ENCODE data around the gene LRRK1.
A peak's percentile ranks its signal among the peaks of the same experiment; 100 is the strongest.

LRRK1 gene

GRCh38 chr15:100926258-100926657 is 7.1 kb downstream of the LRRK1 start:
- H3K4me3 ChIP-seq (ENCODE audit: low read depth, low read length): no peak overlapping the region
- TF ChIP-seq CTCF (IDR thresholded peaks at IDR 0.05; ENCODE audit: low read depth, low read length, missing control alignments): peak; percentile 70
- DNase-seq (ENCODE audit: low read depth): no peak

- no peak for DNase-seq (ENCODE audit: low read depth)
- no peak for TF ChIP-seq CTCF (IDR thresholded peaks at IDR 0.05; ENCODE audit: low read depth, low read length, missing control alignments)
- no peak overlapping the region for H3K4me3 ChIP-seq (ENCODE audit: low read depth, low read length)
Measured at GRCh38 chr15:100926971-100927756, 8.0 kb downstream of the LRRK1 start.

- H3K4me3 ChIP-seq (ENCODE audit: low read depth, low read length): no peak overlapping the region
- TF ChIP-seq CTCF (IDR thresholded peaks at IDR 0.05; ENCODE audit: low read depth, low read length, missing control alignments): no peak
- DNase-seq (ENCODE audit: low read depth): no peak
Measured at GRCh38 chr15:100928632-100929280, 9.6 kb downstream of the LRRK1 start.

- no peak for DNase-seq (ENCODE audit: low read depth)
- H3K4me3 ChIP-seq (ENCODE audit: low read depth, low read length): no peak overlapping the region
- no peak for TF ChIP-seq CTCF (IDR thresholded peaks at IDR 0.05; ENCODE audit: low read depth, low read length, missing control alignments)
Measured at GRCh38 chr15:100929641-100930042, 10.5 kb downstream of the LRRK1 start.

- no peak for DNase-seq (ENCODE audit: low read depth)
- H3K4me3 ChIP-seq (ENCODE audit: low read depth, low read length): no peak overlapping the region
Measured at GRCh38 chr15:100930306-100930848, 11.2 kb downstream of the LRRK1 start.

More at GRCh38 chr15:100930306-100930848, 11.2 kb downstream of the LRRK1 start:
- TF ChIP-seq CTCF (IDR thresholded peaks at IDR 0.05; ENCODE audit: low read depth, low read length, missing control alignments): no peak

All from GM12864 (cell line).